ES-I3 (cell line): ENCODE results near the gene ZNF804A.

ENCODE experiments used
- H3K36me3 ChIP-seq: 2 replicates; pipeline ENCODE4 v1.6.1; 2013; ENCODE audit warnings: mild to moderate bottlenecking, low read length, control low read depth, moderate library complexity; ENCODE audit not compliant: insufficient read depth
- H3K4me1 ChIP-seq: 2 replicates; pipeline ENCODE4 v1.6.1; 2013; ENCODE audit warnings: mild to moderate bottlenecking, control low read depth, low read length; ENCODE audit not compliant: insufficient read depth
- H3K9ac ChIP-seq: 2 replicates; pipeline ENCODE4 v1.6.1; 2013; ENCODE audit warnings: low read depth, mild to moderate bottlenecking, low read length, moderate library complexity
- H3K9me3 ChIP-seq: 2 replicates; pipeline ENCODE4 v1.6.1; 2013; ENCODE audit warnings: mild to moderate bottlenecking, low read length, moderate library complexity; ENCODE audit not compliant: control insufficient read depth, insufficient read depth

The ZNF804A gene

GRCh38 chr2:184589261-184589660 is 9.1 kb upstream of the ZNF804A start:
- Histone ChIP-seq H3K9me3 (no peaks in the 10 kb centered on the region), H3K4me1 (no peaks in the 10 kb centered on the region), H3K36me3 (no peaks in the 10 kb centered on the region), H3K9ac (no peak overlapping the region)

DNA sequence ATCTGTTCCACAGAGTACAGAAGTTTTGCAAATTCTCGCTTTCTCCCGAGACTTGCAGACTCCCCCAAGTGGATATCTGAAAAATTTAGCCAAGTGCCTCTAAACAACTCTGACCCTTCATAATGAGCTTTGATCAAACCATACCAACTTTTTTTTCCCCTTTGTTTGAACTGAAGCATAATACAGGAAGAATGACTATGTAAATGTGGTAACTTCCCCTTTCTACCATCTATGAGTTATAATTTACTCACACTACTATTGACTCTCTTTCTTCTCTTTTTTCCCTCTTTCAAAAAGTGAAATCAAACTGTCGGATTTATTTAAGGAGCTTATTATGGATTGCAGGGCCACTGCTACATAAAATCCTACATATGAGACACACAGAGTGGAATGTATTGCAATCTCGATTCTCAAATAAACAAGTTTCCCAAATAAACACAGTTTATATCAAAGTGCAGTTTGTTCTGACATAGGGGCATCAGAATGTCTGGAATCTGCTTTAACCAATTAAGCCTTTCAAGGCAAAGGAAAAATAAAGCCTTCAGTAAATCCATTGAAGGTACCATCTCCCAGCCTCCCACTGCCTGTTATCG is 1.4 kb upstream of the ZNF804A start:
- Histone ChIP-seq H3K4me1 (no peaks in the 10 kb centered on the region), H3K36me3 (no peaks in the 10 kb centered on the region), H3K9me3 (no peaks in the 10 kb centered on the region), H3K9ac (peak overlapping the region; percentile 73; the same call in 1 of the 2 replicates)

DNA sequence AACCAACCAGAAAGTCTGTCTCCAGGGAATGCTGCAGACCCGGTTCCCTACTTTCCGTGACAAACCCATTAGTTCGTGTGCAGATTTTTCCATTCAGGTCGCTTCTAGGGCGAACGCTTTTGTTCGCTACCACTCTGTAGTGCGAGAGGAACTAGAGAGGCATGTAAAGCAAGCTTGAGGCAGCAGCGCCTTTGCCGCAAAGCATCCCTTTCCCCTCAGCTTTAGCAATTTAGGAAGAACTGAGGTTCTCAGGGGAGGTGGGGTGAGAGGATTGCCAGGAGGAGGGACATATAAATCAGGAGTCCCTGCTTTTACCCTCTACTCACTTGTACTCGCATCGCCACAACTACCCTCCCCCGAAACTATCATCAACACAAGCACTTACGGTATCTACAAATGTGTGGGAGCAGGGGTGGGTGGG is 748 bp upstream of the ZNF804A start:
- no peaks in the 10 kb centered on the region for H3K9me3 ChIP-seq
- peak overlapping the region; percentile 73; the same call in 1 of the 2 replicates for H3K9ac ChIP-seq
- H3K4me1 ChIP-seq, result no peaks in the 10 kb centered on the region
- no peaks in the 10 kb centered on the region for H3K36me3 ChIP-seq

DNA sequence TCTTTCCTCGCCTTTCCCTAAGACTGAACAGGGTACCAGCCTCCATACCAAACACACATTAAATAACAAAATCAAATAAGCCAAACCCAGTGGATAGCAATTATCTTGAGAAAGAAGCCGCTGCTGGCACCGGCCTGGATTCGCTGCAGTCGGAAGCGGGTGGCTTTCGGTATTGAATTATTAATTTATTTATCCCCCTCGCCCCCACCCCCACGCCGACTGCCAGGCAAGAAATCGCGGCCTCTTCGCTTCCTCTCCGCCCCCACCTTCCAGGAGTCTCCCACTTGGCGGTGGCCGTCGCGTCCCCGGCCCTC is 370 bp upstream of the ZNF804A start:
- H3K9me3 ChIP-seq, result no peaks in the 10 kb centered on the region
- no peaks in the 10 kb centered on the region for H3K36me3 ChIP-seq
- H3K9ac ChIP-seq, result peak overlapping the region; percentile 73
- no peaks in the 10 kb centered on the region for H3K4me1 ChIP-seq

- Histone ChIP-seq H3K9me3 (no peaks in the 10 kb centered on the region), H3K4me1 (no peaks in the 10 kb centered on the region), H3K9ac (peak overlapping the region; percentile 73; the same call in 1 of the 2 replicates), H3K36me3 (no peaks in the 10 kb centered on the region)
Observed at GRCh38 chr2:184599054-184599871, 934 bp downstream of the ZNF804A start.

- no peak overlapping the region for H3K9ac ChIP-seq
- H3K36me3 ChIP-seq, result no peaks in the 10 kb centered on the region
- H3K4me1 ChIP-seq, result no peaks in the 10 kb centered on the region
- H3K9me3 ChIP-seq, result no peaks in the 10 kb centered on the region
Observed at GRCh38 chr2:184599872-184600222, 1.5 kb downstream of the ZNF804A start.

GRCh38 chr2:184602734-184603133 is 4.4 kb downstream of the ZNF804A start:
- H3K9me3 ChIP-seq, result no peaks in the 10 kb centered on the region
- no peaks in the 10 kb centered on the region for H3K36me3 ChIP-seq
- no peak overlapping the region for H3K9ac ChIP-seq
- no peaks in the 10 kb centered on the region for H3K4me1 ChIP-seq

DNA sequence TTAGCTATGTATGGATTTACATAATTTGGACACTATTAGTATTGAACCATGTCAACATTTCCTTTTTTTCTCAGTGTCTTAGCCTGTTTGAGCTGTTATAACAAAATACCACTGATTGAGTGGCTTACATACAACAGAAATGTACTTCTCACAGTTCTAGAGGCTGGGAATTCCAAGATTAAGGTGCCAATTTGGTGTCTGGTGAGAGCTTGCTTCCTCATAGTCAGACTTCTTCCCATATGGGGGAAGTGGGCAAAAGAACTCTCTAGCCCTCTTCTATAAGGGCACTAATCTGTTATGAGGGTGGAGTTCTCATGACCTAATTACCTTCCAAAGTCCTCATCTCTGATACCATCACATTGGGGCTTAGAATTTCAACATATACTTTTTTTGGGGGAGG is 12.6 kb downstream of the ZNF804A start:
- H3K36me3 ChIP-seq, result no peaks in the 10 kb centered on the region

GRCh38 chr2:184611361-184612085 is 13.2 kb downstream of the ZNF804A start:
- H3K9ac ChIP-seq, result no peak overlapping the region
- H3K36me3 ChIP-seq, result no peaks in the 10 kb centered on the region
- H3K9me3 ChIP-seq, result no peaks in the 10 kb centered on the region
- no peaks in the 10 kb centered on the region for H3K4me1 ChIP-seq

More for the DNA sequence above, 12.6 kb downstream of the ZNF804A start:
- no peaks in the 10 kb centered on the region for H3K4me1 ChIP-seq
- no peaks in the 10 kb centered on the region for H3K9me3 ChIP-seq
- H3K9ac ChIP-seq, result no peak overlapping the region

- H3K9ac ChIP-seq, result no peak overlapping the region
- no peaks in the 10 kb centered on the region for H3K4me1 ChIP-seq
- no peaks in the 10 kb centered on the region for H3K9me3 ChIP-seq
- no peaks in the 10 kb centered on the region for H3K36me3 ChIP-seq
Observed at GRCh38 chr2:184620367-184620766, 22.0 kb downstream of the ZNF804A start.

GRCh38 chr2:184624311-184624710 is 26.0 kb downstream of the ZNF804A start:
- no peaks in the 10 kb centered on the region for H3K9me3 ChIP-seq
- no peaks in the 10 kb centered on the region for H3K36me3 ChIP-seq
- H3K4me1 ChIP-seq, result no peaks in the 10 kb centered on the region
- no peak overlapping the region for H3K9ac ChIP-seq

DNA sequence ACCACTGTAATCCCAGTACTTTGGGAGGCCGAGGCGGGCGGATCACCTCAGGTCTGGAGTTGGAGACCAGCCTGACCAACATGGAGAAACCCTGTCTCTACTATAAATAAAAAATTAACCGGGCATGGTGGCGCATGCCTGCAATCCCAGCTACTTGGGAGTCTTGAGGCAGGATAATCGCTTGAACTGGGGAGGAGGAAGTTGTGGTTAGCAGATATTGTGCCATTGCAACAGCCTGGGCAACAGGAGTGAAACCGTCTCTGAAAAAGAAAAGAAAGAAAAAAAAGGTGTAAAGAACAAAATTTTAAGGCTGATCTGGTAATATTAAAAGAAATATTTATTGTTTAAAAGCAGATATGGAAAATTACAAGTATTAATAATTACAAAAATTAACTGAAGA is 29.7 kb downstream of the ZNF804A start:
- no peaks in the 10 kb centered on the region for H3K36me3 ChIP-seq
- no peaks in the 10 kb centered on the region for H3K9me3 ChIP-seq
- H3K9ac ChIP-seq, result no peak overlapping the region
- no peaks in the 10 kb centered on the region for H3K4me1 ChIP-seq

- Histone ChIP-seq H3K4me1 (no peaks in the 10 kb centered on the region), H3K9ac (no peak overlapping the region), H3K36me3 (no peaks in the 10 kb centered on the region), H3K9me3 (no peaks in the 10 kb centered on the region)
Observed at GRCh38 chr2:184633726-184634125, 35.4 kb downstream of the ZNF804A start.

GRCh38 chr2:184637781-184638180 is 39.5 kb downstream of the ZNF804A start:
- Histone ChIP-seq H3K4me1 (no peaks in the 10 kb centered on the region), H3K9me3 (no peaks in the 10 kb centered on the region), H3K9ac (no peak overlapping the region), H3K36me3 (no peaks in the 10 kb centered on the region)

GRCh38 chr2:184644685-184645084 is 46.4 kb downstream of the ZNF804A start:
- Histone ChIP-seq H3K36me3 (no peaks in the 10 kb centered on the region), H3K9me3 (peaks cover 4% of the 10 kb centered on the region; the same call in 1 of the 2 replicates), H3K4me1 (no peaks in the 10 kb centered on the region), H3K9ac (no peak overlapping the region)
